NK-92 (cell line): ENCODE results near the gene SBNO2.

ENCODE experiments used
- DNase-seq: peaks from one replicate; lab custom pipeline; 2025; ENCODE audit not compliant: unreplicated experiment; lab: John Stamatoyannopoulos, UW

The SBNO2 gene

DNA sequence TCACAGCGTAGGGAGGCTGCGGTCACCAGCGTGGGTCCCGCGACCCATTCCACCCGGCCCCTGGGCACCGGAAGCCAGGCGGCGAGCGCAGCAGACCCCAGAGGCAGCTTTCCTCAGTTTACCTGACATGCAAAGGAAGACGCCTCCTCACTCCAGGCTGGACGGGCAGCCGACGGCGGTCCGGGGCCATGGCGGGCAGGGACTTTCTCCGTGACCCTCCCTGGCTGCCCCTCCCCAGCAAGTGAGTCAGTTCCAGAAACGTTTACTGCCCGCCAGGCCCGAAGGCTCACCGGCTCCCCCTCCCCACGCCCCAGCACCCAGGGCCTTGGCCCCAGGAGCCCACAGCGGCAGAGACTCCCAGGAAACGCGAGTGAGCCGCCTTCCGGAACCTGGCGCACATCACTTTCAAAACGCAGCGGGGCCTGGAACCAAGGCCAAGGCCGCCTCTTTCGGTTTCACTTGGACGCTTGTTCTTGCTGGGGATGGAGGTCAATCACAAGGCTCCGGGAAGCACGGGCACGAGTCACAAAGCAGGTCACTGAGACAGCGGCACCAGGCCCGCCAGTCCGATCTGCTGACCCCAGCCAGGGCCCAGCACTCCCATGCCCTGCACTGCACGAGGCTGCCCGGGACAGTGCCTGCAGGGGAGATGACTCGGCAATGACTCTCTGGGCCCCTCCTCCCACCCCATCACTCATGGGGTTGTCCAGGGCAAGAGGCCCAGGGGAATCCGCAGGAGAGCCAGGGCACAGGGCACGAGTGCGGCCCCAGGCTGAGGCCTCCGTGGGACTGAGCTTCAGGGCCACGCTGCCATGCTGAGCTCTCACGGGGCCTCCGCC, 5.3 kb downstream of the SBNO2 start:
- DNase-seq, result no peak

DNA sequence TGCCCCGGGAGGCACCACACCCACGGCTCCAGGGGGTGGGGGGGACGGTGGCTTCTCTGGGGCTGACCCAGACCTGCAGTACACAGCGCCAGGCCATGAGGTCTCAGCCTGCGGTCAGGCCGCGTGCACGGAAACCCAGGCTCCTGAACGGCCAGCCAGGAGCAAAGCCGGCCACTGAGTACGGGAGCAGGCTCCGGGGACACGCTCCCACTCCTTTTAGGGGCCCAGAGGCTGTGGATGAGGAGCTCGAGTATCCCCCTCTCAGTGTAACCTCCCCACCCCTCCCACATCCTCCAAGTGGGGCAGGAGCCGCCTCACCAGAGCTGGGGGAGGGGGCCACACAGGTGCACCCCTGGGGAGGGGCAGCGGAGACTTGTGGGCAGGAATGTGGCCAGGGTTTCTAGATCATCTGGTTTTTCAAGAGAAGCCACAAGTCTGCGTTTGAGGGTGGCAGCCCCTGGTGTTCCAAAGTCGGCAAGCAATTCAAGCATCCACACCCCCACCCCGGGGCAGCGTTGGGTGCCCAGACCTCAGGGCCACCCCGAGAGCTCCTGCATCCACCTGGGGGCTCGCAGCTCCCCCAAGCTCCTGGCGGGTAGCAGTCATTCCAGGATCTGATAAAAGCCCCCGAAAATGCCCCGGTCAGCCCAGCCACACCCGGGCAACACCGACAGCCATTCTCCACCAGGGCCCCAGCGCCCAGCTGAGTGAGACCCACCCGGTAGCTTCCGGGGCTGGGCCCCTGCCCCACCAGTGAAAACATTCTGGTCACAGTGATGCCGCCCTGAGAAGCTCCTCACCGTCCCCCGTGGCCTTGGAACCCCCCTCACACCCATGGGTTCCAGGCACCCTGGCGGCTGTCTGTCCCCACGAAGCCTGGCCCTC, 6.1 kb downstream of the SBNO2 start:
- no peak for DNase-seq

DNA sequence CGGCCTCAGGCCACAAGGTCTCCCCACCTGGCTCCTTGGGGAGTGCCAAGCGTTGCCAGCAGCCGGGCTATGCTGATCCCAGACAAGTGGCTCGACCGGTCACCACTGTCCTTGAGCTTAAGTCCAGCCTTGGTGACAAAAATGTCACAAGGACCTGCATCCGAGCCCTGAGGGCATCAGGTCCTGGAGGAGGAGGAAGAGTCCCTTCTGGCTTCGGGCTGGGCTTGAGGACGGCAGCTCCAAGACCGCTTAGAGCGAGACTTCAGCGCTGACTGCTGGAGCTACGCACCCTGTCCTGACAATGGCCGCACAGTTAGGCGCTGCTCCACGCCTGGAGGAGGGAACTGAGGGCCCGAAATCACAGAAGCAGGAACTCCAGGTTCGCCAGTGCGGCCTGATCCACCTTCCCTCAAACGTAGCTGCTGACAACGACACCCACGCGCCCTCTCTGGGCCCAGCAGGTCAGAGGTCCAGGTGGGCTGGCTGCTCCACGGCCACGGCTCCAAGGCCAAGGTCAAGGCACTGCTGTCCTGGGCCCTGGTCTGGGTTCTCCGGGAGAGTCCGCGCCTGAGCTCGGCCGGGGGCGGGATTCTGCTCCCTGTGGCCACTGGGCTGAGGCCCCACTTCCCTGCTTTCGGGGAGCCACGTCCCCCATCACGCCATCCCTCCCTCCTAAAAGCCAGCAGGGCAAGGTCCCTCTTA, 7.0 kb downstream of the SBNO2 start:
- DNase-seq, result no peak

DNA sequence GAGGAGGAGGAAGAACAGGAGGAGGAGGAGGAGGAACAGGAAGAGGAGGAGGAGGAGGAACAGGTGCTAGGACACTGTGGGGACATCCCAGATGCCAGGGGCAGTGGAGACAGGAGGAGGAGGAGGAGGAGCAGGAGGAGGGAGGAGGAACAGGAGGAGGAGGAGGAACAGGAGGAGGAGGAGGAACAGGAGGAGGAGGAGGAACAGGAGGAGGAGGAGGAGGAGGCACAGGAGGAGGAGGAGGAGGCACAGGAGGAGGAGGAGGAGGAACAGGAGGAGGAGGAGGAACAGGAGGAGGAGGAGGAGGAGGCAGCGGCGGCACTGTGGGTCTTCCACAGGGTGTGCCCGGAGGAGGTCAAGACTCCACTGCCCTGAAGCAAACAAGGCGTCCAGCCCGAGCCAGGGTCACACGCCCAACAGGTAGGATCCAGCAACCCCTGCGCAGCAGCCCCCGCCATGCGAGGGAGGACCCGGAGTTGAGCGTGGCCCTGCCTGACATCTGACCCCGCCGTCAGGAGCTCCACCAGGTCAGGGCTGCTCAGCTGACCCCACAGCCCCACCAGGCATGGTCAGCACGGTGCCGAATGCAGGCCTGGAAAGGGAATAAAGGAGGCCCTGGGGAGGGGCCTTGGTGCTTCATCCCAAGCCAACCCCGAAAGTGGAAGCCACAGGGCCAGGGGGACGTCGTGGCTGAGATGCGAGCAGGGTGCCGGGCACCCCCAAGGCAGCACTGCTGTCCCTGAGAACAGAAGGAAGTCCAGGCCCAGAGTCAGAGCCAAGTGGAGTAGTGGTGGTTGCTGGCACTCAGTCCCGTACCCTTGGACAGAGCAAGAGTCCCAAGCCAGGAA, 9.2 kb downstream of the SBNO2 start:
- DNase-seq, result no peak

DNA sequence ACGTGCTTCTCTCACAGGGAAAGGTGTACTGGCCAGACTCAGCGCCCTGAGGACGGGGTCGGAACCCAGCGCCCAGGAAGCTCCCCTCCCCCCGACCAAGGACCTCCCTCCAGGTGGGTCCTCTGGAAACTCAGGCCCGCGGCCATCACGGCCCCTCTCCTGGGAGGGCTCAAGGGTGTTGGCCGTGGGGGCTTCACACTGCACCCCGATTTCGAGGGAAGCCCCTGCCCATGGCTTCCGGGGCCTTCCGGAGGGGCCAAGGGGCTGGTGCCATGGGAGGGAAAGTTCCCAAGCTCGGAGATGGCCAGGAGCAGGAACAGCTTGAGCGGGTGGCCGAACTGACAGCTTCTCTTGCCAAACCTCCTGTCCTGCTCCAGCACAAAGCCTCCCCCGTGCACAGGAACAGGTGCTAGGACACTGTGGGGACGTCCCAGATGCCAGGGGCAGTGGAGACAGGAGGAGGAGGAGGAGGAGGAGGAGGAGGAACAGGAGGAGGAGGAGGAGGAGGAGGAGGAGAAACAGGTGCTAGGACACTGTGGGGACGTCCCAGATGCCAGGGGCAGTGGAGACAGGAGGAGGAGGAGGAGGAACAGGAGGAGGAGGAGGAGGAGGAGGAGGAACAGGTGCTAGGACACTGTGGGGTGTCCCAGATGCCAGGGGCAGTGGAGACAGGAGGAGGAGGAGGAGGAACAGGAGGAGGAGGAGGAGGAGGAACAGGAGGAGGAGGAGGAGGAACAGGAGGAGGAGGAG, 10.0 kb downstream of the SBNO2 start:
- no peak for DNase-seq

DNA sequence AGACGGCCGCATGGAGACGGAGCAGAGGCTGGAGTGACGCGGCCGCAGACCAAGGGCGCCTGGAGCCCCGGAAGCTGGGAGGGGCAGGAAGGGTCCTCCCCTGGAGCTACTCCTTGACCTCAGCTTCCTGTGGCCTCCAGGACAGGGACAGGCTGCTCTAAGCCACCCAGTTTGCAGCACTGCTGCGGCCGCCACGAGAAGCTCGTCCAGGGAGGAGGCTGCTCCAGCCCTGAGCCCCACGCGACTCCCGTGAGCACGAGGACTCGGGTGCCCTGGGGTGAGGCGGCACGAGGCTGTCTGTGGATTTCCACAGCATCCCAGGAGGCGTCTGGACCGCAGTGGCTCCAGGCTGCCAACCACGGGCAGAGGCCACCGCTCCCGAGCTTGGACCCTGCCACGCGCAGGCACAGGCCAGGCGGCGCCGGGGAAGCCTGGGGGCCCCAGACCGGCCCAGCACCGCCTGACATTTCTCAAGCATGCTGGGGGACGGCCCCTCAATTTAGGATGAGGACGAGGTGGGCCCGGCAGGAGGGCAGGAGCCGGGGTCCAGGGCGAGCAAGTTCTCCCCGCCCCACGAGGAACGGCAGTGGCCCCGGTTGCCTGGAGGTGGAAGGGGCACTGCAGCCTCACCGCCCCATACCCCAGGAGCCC, 10.7 kb downstream of the SBNO2 start:
- DNase-seq, result no peak

DNA sequence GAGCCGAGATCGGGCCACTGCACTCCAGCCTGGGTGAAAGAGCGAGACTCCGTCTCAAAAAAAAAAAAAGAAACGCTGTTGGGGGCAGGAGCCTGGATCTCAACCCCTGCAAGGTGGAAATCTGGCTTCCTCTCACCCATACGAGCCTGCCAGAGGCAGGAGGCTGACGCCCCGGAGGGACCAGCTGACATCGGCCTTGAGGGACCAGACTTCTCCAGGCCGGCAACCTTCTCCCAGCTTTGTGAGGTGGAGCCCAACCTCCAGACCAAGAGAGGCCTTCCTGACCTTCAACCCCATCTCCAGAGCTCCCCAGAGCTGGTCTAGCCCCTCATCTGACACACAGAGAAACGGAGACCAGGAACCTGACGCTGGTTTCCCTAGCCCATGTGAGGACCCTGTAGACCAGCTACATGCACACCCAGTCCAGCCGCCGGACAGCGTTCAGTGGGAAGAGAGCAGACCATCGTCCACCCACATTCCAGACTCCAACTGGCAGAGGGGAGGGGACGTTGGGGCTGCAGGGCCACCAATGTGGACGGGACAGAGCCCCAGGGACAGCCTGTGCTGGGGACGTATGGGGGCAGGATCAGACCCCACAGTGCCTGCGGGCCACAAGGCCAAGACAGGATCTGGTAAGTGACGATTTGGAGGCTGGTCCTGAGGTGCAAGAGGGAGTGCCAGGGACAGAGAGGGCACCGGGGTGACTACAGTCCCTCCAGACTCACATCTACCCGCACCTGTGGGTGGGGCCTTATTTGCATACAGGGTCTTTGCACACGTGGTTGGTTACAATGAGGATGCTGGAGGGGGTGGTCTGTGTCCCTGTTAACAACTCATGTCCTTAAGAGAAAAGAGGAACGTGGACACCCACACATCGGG, 11.4 kb downstream of the SBNO2 start:
- DNase-seq, result no peak

DNA sequence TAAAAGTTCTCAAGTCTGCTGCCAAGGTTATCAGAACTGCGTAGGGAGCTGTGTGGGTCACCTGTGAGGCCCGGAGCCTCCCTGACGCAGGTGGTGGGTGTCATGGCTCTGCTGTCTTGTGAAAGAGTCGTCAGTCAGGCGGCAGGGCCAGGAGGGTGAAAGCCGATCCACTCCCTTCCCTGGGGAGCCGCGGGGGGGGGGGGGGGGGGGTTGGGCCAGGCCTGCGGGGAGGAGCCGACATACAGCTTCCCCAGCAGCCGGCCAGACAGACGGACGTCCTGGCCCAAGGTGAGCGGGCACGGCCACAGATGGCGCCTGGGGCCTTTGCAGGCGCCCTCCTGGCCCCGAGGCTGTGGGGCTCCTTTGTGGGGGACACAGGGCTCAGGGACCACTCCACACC, 12.4 kb downstream of the SBNO2 start:
- no peak for DNase-seq

DNA sequence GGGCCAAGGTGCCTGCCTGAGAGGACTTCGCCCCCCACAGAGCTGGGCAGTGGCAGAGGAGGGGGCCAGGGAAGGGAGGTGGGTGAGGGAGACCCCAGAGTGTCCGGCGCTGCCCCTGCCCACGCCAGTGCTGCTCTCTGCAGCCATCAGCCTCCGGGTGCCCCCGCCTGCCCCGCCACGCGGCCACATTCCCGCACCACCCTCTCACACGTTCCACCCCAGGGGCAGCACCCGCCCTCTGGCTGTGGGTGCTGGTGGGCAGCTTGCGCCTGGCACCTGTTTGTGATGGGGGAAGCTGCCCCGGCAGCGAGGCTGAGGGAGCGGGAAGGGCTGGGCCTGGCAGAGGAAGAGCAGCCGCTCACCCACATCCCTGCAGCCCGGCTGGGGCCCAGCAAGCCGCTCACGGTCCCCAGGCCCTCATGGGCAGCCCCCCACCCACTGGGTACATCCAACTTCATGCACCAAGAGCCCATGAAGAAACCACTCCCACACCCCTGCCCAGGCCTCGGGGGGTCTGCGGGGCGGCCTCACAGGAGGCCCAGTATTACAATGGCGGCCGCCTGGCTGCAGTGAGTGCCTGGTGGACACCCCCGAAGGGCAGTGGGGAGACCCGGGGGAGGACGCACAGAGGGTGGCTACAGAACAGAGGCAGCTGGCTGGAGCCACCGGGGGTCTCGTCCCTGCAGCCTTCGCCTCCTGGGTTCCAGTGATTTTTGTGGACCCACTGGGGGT, 14.0 kb downstream of the SBNO2 start:
- DNase-seq, result no peak

DNA sequence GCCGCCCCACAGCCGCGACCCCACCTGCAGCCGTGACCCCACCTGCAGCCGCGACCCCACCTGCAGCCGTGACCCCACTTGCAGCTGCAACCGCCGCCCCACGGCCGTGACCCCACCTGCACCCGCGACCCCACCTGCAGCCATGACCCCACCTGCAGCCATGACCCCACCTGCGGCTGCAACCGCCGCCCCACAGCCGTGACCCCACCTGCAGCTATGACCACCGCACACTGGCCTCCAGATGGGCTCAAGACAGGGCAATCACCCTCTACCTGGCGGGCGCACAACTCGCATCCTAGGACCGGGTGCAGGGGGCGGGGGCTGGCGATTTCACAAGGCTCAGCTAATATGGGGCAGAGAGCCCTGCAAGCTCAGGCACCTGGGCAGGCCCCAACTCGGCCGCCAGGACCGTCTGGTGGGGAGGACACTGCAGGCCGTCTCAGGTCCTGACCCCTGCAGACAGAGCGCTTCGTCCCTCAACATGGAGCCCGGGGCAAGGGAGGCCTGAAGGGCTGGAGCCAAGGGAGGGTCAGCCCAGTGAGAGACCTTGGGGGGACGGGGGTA, 15.1 kb downstream of the SBNO2 start:
- no peak for DNase-seq

DNA sequence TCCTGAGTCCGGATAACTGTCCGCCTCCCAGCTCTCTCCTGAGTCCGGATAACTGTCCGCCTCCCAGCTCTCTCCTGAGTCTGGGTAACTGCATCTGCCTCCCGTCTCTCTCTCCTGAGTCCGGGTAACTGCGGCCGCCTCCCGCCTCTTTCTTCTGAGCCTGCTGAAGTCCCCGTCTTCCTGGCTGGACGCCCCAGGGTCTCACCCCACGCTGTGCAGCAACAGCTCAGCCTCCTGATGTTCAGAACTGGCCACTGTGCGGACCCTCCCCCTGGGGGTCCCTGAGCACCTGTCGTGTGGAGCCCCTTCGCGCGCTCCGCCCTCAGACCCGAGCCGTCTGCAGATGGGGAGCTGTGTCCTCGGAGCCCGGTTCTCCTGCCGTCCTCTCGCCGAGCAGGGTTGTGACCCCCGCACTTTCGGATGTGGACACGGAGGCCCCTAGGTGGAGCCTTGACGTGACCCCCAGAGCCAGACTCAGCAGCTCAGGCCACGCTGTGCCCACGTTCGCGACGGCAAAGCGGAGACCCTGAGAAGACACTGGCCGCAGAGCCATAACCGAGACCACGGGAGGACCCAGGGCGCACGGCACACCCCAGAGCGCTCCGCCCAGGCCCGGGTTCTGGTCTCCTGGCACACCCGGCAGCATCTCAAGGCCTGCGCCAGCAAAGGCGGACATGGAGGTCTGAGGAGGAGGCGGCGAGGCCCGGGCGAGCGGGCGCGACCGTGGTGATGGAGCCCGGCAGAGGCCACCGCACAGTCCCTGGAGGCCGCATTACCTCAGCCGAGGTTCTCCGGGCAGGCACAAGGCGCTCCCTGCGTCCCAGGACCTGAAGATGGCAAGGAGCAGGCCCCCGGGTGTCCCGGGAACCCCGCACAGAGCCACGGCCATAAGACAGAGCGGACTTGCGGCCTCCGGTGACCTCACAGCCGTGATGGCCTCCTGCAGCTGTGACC, 15.9 kb downstream of the SBNO2 start:
- DNase-seq, result no peak

DNA sequence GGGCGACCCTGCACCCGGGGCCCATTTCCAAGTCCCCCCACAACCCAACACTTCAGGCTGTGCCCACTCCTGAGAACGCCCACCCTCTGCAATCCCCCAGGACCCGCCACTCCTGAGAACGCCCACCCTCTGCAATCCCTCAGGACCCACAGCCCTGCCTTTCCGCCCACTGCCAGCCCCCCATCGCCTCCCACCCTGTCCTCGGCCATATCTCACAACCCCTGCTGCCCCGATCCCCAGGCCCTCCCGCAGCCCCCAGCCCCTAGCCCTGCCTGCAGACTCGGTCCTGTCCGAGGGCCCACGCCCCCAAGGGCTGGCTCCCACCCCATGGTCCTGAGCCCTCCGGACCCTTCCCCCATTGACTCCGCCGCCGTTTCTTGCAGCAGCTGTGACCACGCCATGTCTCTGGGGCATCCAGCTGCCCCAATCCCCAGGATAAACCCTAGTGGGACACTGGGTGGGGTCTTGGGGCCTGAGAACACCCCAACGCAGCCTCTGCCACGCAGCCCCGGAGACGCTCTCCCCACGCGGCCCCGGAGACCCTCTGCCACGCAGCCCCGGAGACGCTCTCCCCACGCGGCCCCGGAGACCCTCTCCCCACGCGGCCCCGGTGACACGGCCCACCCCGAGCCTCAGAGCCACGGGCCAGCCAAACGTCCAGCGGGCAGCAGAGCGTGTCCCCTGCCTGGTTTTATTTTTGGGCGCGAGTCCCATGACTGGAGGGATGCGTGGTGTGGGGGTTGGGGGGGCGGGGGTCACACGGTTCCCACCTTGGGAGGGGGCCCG, 17.0 kb downstream of the SBNO2 start:
- DNase-seq, result no peak

DNA sequence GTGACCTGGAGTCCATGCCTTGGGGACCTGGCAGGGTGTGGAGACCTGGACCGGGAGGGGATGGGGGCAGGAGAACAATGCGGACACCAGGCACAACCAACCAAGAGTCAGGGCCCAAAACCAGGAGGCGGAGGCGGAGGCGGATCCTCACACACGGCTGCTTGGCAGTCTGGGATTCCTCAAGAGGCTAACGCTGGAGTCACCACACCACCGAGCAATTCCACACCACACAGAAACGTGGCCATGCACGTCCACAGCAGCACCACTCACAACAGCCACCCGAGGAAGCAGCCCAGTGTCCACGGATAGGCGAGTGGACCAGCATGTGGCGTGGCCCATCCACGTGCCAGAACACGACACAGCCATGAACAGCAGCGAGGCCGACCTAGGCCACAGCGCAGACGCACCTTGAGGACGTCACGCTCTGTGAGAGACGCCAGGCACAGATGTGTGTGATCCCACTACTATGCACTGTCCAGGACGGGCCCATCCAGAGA, 17.7 kb downstream of the SBNO2 start:
- DNase-seq, result no peak

DNA sequence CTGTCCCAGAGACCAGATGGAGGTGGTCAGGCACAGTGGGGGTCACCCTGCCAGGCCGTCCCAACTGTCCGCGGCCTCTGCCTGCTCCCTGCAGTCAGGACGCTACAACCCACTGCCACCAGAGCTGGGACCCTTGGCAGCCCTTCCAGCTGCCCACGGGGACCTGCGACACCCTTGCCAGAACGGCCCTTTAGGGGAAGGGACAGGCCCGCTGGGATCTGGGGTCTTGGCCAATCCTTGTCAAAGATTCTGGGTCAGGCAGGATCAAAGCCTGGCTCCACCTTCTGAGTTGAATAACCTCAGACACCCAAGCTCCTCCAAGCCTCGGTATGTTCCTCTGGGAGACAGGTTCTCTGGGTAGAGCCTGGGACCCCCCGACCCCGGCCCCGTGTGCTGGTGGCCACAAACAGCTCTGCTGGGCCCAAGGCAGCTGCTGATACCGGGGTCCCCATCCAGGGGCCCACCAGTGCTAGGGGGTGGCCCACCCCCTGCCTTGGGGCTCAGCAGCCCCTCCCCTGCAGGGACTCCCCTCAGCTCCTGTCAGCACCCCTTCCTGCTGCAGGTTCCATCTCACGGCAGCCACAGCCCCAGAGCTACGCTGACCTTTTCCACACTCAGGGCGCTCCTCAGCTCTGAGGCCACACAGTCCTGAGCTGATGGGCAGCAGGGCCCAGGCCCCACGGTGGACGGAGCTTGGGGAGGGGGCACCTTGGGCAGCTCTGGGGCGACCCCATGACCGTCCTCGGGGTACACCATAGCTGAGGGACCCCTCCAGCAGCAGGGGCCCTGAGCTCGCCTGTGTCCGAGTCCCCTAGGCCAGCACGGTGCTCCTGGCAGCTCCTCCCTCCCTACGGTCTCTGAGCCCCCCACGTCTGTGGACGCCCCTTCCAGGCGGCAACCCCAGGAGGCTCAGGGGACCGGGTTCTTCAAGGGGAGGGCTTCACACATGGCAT, 18.4 kb downstream of the SBNO2 start:
- DNase-seq, result no peak
